NB4 (cell line): ENCODE measurements around the gene ZNF653.

Experiments used
- MYC ChIP-seq: IDR thresholded peaks from 2 replicates; pipeline ENCODE4 v1.6.1; 2011; ENCODE audit warnings: low read depth, low read length
- TF ChIP-seq, protein P1 (sequence below): IDR thresholded peaks from one replicate; pipeline ENCODE4 v1.5.1; 2012; ENCODE audit warnings: low read depth, low read length

DNA sequence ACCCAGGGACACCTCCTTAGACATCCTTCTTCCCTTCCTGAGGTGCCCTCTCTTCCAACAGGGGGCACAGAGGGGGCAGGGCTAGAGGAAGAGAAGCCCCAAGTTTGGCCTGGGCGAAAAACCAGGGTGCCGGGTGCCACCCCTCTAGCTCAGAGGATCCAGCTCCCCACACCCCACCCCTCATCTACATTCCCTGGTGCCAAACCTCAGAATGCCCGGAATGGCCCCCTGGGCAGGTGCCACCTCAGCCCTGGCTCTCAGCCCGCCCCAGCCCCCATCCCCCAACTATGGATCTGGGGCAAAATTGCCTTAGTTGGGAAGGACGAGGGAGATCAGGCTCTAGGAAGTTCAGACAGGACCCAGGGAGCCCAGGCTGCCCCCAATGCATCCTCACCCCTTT is 35.0 kb upstream of the ZNF653 start:
- TF ChIP-seq MYC: no peak
- TF ChIP-seq, protein P1, sequence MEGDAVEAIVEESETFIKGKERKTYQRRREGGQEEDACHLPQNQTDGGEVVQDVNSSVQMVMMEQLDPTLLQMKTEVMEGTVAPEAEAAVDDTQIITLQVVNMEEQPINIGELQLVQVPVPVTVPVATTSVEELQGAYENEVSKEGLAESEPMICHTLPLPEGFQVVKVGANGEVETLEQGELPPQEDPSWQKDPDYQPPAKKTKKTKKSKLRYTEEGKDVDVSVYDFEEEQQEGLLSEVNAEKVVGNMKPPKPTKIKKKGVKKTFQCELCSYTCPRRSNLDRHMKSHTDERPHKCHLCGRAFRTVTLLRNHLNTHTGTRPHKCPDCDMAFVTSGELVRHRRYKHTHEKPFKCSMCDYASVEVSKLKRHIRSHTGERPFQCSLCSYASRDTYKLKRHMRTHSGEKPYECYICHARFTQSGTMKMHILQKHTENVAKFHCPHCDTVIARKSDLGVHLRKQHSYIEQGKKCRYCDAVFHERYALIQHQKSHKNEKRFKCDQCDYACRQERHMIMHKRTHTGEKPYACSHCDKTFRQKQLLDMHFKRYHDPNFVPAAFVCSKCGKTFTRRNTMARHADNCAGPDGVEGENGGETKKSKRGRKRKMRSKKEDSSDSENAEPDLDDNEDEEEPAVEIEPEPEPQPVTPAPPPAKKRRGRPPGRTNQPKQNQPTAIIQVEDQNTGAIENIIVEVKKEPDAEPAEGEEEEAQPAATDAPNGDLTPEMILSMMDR: no peak
